NCI-H1694 (cell line): ENCODE data around the gene RIC8A.
A peak's percentile ranks its signal among the peaks of the same experiment; 100 is the strongest.
"Not testable (repeated sequence)": the region's sequence is repeated elsewhere in the genome, so short reads cannot be mapped to it uniquely, and the experiment has no call there.

Experiments
- DNase-seq: peaks from one replicate; lab custom pipeline; 2025; lab: John Stamatoyannopoulos, UW

The RIC8A gene

DNA sequence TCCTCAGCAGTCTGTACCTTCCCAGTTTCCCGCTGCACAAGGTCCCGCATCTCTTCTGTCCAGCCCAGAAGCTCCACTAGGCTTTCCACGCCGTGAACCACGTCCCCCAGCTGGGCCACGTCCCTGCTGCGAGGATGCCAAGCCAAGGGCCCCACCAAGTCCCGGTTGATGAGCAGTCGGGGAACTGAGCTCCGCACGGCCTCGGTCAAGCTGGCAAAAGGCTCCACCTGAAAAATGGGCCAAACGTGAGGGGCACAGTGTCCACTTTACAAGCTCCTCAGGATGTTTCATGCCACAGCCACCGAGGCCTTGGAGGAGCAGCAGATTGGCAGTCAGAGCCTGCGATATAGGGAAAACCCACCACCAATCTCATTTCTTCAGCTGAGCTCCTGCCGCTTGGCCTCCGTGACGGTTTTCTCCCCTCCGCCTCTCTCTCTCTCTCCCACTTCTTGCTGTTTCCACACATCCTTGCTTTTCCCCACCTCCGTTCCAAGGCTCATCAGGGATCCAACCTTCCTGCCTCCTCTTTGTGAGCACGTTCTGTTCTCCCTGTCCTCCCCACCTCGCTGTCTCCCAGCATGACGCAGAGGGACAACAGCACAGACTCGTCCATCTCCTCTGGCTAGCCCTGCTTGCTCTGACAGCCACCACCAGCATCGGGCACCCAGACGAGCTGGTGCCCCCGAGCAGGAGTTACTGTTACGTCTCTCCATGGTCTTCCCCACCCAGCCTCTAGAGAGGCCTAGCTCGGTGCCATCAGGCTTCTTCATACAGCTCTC is 11.5 kb downstream of the RIC8A start:
- DNase-seq, result no peak

- not testable (repeated sequence) for DNase-seq
These were observed 13.2 kb downstream of the RIC8A start for GRCh38 chr11:220641-221215.

- DNase-seq, result no peak
These were observed 14.0 kb downstream of the RIC8A start for GRCh38 chr11:221539-221938.

DNA sequence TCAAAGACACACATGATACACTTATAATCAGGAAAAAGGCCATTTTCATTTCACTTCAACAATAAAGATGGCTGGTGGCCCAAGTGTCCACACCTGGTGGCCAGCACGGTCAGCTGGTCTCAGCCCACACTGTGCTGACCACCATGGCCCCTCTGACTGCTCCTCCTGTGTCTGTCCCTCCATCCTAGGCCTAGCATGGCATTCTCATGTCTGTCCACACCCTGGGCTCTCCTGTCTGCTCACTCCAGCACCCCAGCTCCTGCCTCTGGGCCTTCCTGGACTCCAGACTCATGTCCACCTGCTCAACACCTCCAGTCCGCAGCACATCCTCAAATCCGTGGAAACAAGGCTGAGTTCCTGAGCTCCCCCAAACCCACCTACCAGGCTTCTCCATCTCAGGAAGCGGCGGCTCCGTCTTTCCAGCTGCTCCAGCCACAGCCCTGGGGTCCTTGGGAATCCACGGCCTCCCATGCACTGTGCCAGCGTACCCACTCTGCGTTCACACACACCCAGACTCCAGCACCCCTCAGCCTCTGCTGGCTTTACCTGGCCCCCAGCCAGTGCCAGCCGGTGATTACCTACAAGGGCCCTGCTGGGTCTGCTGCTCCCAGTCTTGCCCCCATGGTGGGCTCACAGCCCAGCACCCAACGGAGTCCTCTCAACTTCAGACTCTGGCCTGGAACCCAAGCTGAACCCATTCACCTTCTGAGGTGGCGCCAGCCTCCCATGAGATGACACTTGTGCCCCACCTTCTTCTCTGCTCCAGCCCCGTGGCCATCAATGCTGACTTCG is 14.7 kb downstream of the RIC8A start:
- DNase-seq, result no peak

DNA sequence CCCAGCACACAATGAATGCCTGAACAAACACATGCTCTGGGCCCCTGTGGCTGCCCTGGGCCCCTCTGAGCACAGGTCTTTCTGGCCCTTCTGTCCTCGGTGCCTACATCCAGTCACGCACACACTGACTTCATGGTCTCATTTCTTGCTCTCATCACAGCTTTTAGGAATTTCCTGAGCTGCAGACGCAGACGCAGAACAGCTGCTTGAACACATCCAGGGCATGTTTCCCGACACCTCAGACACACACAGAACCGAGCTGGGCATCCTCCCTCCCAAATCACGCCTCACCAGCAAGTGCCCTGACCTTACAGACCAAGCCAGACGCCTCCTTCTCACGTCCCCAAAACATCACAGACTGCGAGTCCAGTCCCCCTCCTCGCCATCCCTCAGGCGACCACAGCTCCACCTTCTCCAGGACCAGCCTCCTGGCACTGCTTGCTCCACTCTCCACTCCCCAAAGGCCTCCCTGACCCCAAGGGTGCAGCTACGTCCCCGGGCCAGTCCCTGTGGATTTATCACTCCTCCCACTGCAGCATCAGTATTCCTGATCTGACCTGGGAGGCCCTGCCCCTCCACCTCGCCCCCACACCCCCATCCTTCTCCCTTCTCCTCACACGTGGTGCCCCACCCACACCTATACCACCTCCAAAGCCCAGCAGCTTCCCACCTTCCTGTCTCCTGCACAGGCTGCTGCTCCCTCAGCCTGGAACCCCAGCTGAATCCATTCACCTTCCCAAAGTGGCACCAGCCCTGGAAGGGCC is 15.7 kb downstream of the RIC8A start:
- DNase-seq, result no peak

- DNase-seq, result no peak
These were observed 16.4 kb downstream of the RIC8A start for GRCh38 chr11:223884-224283.

- DNase-seq, result no peak
These were observed 16.9 kb downstream of the RIC8A start for GRCh38 chr11:224424-224823.

DNA sequence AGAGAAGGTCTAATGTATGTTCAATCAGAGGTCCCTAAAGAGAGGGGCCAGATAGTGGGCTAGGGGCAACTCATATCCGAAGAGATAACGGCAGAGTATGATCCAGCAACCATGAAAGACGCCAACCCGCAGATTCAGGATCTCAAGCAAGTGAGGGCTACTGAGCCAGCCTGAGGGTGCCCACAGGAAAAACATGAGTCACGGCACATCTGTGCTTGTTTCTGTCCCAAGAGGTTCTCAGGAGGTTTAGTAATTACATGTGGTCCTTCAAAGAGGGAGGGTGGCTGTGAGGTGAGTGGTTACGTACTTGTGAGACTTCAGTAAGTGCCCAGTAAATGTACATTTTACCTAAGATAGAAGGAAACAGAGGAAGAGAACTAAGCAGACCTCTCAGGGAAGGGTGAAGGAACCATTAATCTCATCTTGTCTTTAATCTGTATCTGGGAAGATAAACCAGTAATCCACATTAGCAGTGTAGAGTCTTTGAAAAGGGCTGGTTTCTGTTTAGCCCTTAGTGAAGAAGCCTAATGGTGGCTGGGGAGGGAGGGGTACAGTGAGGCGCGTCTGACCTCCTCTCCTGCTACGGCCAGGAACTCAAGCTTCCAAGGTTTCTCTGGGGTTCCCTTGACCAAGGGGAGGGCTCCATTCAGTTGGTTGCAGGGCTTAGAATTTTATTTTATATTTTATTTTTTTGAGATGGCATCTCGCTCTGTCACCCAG is 18.4 kb downstream of the RIC8A start:
- DNase-seq, result no peak

DNA sequence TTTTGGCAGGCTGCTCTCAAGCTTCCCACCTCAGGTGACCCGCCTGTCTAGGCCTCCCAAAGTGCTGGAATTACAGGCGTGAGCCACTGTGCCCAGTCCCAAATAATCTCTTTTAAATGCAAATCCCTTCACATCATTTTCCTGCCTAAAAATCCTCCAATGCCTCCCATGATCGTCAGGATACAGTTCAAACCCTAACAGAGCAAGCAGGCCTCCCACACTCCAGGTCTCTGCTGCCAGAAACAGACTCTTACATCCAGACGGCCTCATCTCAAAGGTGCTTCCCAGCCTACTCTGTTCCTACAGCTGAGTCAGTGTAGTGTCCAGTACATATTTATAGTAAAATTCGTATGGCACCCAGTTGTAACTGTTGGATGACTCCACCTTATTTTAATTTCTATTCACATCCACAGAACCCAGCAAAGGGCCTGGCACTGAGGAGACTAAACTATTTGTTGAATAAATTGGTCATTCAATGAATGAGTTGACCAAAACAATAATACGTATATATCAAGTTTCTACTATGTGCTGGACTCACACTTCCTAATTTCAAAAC is 20.4 kb downstream of the RIC8A start:
- DNase-seq, result no peak

DNA sequence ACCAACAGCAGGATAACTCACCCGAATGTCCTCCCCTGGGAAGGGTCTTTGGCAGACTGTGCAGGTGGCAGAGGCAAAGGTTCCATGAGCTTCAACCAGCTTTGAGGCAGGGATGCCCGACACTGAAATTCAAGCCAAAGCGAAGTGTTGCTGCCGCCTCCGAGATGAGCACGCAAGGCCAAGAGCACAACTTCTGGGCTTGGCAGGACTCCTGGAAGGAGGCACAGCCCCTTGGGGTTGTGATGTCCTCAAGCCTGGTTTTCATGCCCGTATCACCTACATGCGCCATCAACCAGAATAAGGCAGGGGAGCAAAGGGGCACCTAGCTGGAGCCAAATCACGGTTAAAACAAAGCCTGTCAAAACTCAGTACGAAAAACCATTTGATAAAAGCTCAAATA is 22.9 kb downstream of the RIC8A start:
- no peak for DNase-seq

DNA sequence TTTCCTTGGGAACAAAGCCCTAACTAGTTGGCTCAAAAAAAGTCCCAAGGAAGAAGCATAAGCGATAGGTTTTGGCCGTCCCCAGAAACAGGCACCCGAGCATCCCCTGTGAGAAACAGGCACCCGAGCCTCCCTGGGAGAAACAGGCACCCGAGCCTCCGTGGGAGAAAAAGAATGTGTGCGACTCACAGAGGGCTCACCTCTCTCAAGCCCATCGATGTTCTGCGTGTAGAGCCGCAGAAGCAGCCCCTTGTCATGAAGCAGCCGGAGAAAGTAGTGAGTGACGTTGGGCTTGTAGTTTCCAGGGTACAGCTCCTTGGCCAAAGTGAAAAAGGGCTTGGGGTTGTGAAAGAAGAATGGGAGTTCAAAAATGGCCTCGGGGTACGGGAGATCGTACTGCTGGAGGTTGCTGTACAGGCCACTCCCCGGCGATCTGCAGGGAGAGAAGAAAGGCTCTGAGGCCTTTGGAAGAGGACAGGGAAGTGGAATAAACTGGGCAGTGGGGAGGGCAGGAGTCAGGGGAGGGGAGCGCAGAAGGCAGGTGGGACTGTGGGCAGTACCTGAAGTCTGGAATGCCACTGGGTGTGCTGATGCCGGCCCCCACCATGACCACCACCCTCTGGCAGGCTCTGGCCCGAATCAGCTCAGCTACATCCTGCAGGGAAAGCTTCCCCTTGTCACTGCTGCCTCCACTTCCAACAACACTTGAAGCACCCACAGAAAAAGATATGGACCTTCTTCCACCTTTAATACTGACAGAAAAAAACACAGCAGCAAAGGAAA is 25.5 kb downstream of the RIC8A start:
- DNase-seq, result no peak

GRCh38 chr11:235180-235579 is 27.7 kb downstream of the RIC8A start:
- DNase-seq, result no peak

GRCh38 chr11:235609-235996 is 28.1 kb downstream of the RIC8A start:
- no peak for DNase-seq

GRCh38 chr11:235997-236773 is 28.7 kb downstream of the RIC8A start, which contains the start of gene SIRT3:
SIRT3 (minus strand) TSS chr11:236342; CDS start chr11:236328, 14 bp downstream.
- peak; percentile 6 for DNase-seq

DNA sequence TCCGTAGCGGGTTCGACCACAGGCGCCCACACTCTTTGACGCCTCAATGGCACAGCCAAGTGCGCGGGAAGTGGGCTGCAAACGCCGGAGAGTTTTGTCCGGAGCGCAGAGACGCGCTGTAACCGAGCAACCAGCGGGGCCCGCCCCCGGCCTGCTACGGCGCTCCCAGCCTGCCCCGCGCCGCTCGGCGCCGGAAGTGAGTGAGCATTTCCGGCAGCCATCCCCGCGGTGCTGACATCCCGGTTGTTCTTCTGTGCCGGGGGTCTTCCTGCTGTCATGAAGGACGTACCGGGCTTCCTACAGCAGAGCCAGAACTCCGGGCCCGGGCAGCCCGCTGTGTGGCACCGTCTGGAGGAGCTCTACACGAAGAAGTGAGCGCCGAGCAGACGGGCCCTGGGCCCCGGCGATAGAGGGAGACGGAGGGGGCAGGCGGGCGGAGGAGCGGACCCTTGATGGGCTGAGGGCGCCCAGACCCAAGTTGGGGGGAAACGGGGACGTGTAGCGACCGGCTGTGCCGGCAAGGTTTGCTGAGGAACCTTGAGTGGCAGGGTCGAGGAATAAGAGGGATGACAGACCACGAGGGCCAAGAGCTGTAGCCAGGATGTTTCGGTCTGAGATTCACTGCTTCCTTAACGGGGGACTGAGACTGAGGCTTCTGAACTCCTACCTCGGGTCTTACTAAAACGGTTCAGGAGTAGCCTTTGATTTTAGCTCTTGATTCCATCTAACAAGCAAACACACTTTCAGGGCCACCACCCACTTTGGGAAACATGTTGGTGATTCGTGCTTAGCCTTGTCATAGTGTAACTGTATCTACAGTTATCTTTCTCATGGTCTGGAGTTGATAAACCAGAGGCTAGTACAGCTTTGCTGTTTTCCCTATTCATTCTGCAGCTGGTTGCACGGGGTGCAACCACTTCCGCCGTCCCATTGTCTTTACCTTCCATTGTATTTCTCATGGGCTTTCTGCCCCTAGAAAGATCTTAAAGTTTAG is 29.6 kb downstream of the RIC8A start, which contains the start of gene PSMD13:
PSMD13 (plus strand) TSS at position 203 of the 994 bp plus-strand sequence; CDS start at position 277, 74 bp downstream.
- DNase-seq, result peak; percentile 14

- not testable (repeated sequence) for DNase-seq
These were observed 30.8 kb downstream of the RIC8A start for GRCh38 chr11:238346-238745.

GRCh38 chr11:240315-240714 is 32.8 kb downstream of the RIC8A start:
- no peak for DNase-seq

- no peak for DNase-seq
These were observed 34.1 kb downstream of the RIC8A start for GRCh38 chr11:241634-242033.
